Measurements from ENCODE around the gene CATSPERZ. TPM values are rescaled to one million over a fixed set of nuclear protein-coding genes. Genes with fewer than 3 reads are reported as not detected.

CATSPERZ gene
- total and polyA plus RNA-seq, 9 of the 15 experiments (the other 6 are each of a cell fraction or from before 2014, with no cell fraction given) = 0.86 to 8.5 (median 3.5) TPM

DNA sequence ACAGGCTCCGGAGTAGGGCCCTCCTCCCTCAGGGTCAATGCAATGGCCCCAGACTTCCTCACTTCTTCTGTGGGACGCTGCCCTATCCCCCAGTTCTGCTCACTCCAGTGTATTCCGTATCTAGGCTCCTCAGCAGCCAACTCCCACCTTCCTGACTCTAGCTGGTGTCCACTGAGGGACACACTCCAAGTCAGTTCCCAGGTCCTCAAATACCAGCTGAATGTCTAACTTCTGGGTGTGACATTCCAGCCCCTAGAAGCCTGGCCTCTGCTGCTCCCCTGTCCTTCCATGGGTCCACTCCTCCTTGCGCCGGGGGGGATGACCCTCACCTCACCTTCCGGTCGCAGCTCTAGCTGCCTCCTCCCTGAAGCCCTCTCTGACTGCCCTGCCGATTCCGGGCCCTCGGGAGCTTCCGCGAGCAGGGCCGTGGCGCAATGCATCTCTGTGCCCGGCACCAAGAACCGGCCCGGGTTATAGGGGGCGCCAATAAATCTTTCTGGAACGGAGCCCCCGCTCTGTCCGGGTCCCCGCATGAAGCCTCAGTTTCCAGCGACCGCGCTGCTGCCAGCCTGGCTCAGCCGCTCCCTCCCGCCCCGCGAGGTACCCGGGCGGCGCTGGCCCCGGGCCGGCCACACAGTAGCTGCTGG is 31.1 kb upstream of the CATSPERZ start (continued):
- TF ChIP-seq, protein P1, sequence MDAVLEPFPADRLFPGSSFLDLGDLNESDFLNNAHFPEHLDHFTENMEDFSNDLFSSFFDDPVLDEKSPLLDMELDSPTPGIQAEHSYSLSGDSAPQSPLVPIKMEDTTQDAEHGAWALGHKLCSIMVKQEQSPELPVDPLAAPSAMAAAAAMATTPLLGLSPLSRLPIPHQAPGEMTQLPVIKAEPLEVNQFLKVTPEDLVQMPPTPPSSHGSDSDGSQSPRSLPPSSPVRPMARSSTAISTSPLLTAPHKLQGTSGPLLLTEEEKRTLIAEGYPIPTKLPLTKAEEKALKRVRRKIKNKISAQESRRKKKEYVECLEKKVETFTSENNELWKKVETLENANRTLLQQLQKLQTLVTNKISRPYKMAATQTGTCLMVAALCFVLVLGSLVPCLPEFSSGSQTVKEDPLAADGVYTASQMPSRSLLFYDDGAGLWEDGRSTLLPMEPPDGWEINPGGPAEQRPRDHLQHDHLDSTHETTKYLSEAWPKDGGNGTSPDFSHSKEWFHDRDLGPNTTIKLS (IDR thresholded peaks at IDR 0.05; ENCODE audit: borderline replicate concordance, low read depth) = peak; percentile 28; the same call in 1 of the 2 replicates
- TF ChIP-seq MEIS2 (IDR thresholded peaks at IDR 0.05; ENCODE audit: partially characterized antibody) = peak; percentile 2
- TF ChIP-seq, protein P2, sequence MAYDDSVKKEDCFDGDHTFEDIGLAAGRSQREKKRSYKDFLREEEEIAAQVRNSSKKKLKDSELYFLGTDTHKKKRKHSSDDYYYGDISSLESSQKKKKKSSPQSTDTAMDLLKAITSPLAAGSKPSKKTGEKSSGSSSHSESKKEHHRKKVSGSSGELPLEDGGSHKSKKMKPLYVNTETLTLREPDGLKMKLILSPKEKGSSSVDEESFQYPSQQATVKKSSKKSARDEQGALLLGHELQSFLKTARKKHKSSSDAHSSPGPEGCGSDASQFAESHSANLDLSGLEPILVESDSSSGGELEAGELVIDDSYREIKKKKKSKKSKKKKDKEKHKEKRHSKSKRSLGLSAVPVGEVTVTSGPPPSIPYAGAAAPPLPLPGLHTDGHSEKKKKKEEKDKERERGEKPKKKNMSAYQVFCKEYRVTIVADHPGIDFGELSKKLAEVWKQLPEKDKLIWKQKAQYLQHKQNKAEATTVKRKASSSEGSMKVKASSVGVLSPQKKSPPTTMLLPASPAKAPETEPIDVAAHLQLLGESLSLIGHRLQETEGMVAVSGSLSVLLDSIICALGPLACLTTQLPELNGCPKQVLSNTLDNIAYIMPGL (CRISPR knock-in tag; IDR thresholded peaks at IDR 0.05) = no peak
- TF ChIP-seq, protein P3, sequence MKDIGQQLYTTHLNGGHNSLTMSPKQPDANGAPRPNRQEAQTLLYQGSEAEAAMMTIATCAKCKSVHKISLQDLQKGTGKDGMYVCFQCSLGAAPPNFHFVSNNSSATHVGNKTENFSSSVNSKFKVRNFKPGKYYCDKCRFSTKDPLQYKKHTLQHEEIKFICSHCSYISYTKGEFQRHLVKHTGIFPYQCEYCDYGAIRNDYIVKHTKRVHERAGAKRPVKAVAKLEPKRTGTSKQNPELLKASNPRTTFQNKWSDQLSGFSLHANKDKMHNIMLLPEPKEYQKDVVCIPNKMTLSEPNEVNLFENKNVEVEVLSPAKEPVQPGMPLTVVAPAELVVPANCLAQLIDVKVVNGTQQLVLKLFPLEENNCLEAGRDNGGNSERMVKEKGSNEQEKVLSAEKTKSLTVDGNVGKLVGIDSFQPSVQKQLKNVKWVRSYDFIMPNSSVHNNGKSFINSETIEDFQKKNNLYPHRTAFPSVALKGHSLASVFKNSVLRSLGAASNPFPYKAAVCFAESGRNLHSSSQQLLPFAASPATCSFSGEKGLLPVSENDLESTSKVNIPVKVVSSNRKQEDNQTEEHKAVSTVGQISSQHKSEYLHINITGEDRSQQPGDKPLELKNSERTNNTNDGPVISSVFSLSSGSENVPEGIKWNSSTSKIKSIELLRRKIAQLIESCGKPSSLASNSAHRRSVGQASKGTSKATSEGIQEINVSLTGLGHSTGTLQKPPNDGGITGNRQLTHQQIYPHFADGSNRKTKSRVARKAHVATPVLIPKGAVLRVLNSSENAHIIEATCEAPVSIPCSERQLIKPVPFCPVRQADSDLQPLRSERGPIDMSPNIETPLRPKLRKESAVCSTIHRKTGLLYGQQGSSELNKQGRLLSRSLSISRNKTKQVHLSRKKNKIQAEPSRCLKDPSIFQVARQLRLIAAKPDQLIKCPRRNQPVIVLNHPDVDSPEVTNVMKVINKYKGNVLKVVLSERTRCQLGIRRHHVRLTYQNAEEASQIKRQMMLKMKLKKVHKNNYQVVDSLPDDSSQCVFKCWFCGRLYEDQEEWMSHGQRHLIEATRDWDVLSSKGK (CRISPR knock-in tag; IDR thresholded peaks at IDR 0.05) = no peak
- TF ChIP-seq, protein P4, sequence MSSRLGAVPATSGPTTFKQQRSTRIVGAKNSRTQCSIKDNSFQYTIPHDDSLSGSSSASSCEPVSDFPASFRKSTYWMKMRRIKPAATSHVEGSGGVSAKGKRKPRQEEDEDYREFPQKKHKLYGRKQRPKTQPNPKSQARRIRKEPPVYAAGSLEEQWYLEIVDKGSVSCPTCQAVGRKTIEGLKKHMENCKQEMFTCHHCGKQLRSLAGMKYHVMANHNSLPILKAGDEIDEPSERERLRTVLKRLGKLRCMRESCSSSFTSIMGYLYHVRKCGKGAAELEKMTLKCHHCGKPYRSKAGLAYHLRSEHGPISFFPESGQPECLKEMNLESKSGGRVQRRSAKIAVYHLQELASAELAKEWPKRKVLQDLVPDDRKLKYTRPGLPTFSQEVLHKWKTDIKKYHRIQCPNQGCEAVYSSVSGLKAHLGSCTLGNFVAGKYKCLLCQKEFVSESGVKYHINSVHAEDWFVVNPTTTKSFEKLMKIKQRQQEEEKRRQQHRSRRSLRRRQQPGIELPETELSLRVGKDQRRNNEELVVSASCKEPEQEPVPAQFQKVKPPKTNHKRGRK (tag; IDR thresholded peaks at IDR 0.05) = no peak
- no peak for TF ChIP-seq JUNB (CRISPR knock-in tag; conservative IDR thresholded peaks at IDR 0.05)
- TF ChIP-seq, protein P5, sequence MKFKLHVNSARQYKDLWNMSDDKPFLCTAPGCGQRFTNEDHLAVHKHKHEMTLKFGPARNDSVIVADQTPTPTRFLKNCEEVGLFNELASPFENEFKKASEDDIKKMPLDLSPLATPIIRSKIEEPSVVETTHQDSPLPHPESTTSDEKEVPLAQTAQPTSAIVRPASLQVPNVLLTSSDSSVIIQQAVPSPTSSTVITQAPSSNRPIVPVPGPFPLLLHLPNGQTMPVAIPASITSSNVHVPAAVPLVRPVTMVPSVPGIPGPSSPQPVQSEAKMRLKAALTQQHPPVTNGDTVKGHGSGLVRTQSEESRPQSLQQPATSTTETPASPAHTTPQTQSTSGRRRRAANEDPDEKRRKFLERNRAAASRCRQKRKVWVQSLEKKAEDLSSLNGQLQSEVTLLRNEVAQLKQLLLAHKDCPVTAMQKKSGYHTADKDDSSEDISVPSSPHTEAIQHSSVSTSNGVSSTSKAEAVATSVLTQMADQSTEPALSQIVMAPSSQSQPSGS (CRISPR knock-in tag; IDR thresholded peaks at IDR 0.05) = no peak
- TF ChIP-seq PRPF4 (IDR thresholded peaks at IDR 0.05; ENCODE audit: insufficient read depth, low read depth, low read length, poor library complexity, severe bottlenecking) = no peak
- no peak; the same call in 1 of the 2 replicates for TF ChIP-seq STAG1 (CRISPR knock-in tag; IDR thresholded peaks at IDR 0.05; ENCODE audit: borderline replicate concordance)
- TF ChIP-seq SIX5 (IDR thresholded peaks at IDR 0.05; ENCODE audit: borderline replicate concordance in 1 of 2, insufficient read depth in 1 of 2, low read depth in 1 of 2, low read length in 2 of 2) = no peak
- TF ChIP-seq SNIP1 (IDR thresholded peaks at IDR 0.05; ENCODE audit: low read depth) = no peak
- TF ChIP-seq ZBTB8A (IDR thresholded peaks at IDR 0.05; ENCODE audit: partially characterized antibody) = no peak
- no peak for TF ChIP-seq ELF2 (CRISPR knock-in tag; IDR thresholded peaks at IDR 0.05)
